Astrocyte (in vitro differentiated cells and primary cell): ENCODE data around the gene HERC2. TPM values are rescaled to one million over a fixed set of nuclear protein-coding genes. Genes with fewer than 3 reads are reported as not detected.

Experiments
- DNase-seq: peaks from one replicate; pipeline ENCODE4 v3.0.0-alpha.2; 2010; ENCODE audit warnings: low read depth
- FAIRE-seq: peaks from 2 replicates; lab custom pipeline; 2011; peaks lifted over from hg19 to GRCh38; lab: Jason Lieb, UNC
- H2AFZ ChIP-seq: 2 replicates; pipeline ENCODE4 v1.6.0; 2012; ENCODE audit warnings: low read depth, low read length, inconsistent platforms
- H3K27ac ChIP-seq: 2 replicates; pipeline ENCODE4 v1.5.1; 2011; ENCODE audit warnings: low read depth, low read length, inconsistent platforms
- H3K27me3 ChIP-seq: 2 replicates; pipeline ENCODE4 v1.6.0; 2011; ENCODE audit warnings: low read length, inconsistent platforms; ENCODE audit not compliant: insufficient read depth
- H3K36me3 ChIP-seq: 2 replicates; pipeline ENCODE4 v1.5.1; 2011; ENCODE audit warnings: low read length, inconsistent platforms; ENCODE audit not compliant: insufficient read depth
- H3K4me1 ChIP-seq: 2 replicates; pipeline ENCODE4 v1.5.1; 2011; ENCODE audit warnings: low read length, inconsistent platforms; ENCODE audit not compliant: insufficient read depth
- H3K4me2 ChIP-seq: 2 replicates; pipeline ENCODE4 v1.6.0; 2012; ENCODE audit warnings: low read length, inconsistent platforms
- H3K4me3 ChIP-seq: 2 replicates; pipeline ENCODE4 v1.5.1; 2011; ENCODE audit warnings: low read depth, mild to moderate bottlenecking, low read length, inconsistent platforms; ENCODE audit not compliant: insufficient read depth
- H3K79me2 ChIP-seq: 2 replicates; pipeline ENCODE4 v1.6.0; 2012; ENCODE audit warnings: mild to moderate bottlenecking, low read length, inconsistent platforms; ENCODE audit not compliant: insufficient read depth
- H3K9ac ChIP-seq: 2 replicates; pipeline ENCODE4 v1.6.0; 2012; ENCODE audit warnings: mild to moderate bottlenecking, low read length, inconsistent platforms
- H3K9me3 ChIP-seq: 2 replicates; pipeline ENCODE4 v1.5.1; 2012; ENCODE audit warnings: low read depth, mild to moderate bottlenecking, low read length, inconsistent platforms; ENCODE audit not compliant: insufficient read depth
- H4K20me1 ChIP-seq: 2 replicates; pipeline ENCODE4 v1.6.0; 2012; ENCODE audit warnings: low read length, inconsistent platforms; ENCODE audit not compliant: insufficient read depth
- H3K27ac Mint-ChIP-seq: one replicate; pipeline ENCODE4 v1.8.0; 2021; ENCODE audit warnings: mild to moderate bottlenecking, mixed read lengths; ENCODE audit not compliant: unreplicated experiment
- H3K27me3 Mint-ChIP-seq: one replicate; pipeline ENCODE4 v1.8.0; 2021; ENCODE audit warnings: low read depth, mixed read lengths; ENCODE audit not compliant: unreplicated experiment
- H3K36me3 Mint-ChIP-seq: one replicate; pipeline ENCODE4 v1.8.0; 2021; ENCODE audit warnings: low read depth, mixed read lengths; ENCODE audit not compliant: unreplicated experiment
- H3K4me1 Mint-ChIP-seq: one replicate; pipeline ENCODE4 v1.8.0; 2021; ENCODE audit warnings: low read depth, mixed read lengths; ENCODE audit not compliant: unreplicated experiment
- H3K4me3 Mint-ChIP-seq: one replicate; pipeline ENCODE4 v1.8.0; 2021; ENCODE audit warnings: mild to moderate bottlenecking, moderate library complexity, mixed read lengths; ENCODE audit not compliant: unreplicated experiment
- H3K9me3 Mint-ChIP-seq: one replicate; pipeline ENCODE4 v1.8.0; 2021; ENCODE audit warnings: mild to moderate bottlenecking, mixed read lengths; ENCODE audit not compliant: unreplicated experiment
- CTCF ChIP-seq: IDR thresholded peaks from 2 replicates; pipeline ENCODE4 v1.5.1; 2011; ENCODE audit warnings: low read depth, mild to moderate bottlenecking, inconsistent platforms, low read length, moderate library complexity; ENCODE audit not compliant: insufficient read depth
- EZH2 ChIP-seq: IDR thresholded peaks from 2 replicates; pipeline ENCODE4 v1.6.1; 2012; ENCODE audit warnings: mild to moderate bottlenecking, low read length, inconsistent platforms; ENCODE audit not compliant: insufficient read depth
- total RNA-seq: library from RNA; stranded (reverse); gene quantifications from 2 replicates; pipeline ENCODE4 v1.2.1, GENCODE V29; 2021

Gene HERC2
- total RNA-seq, 1 donor from 2014 or later, result 61.5 TPM

- H3K36me3 ChIP-seq, result peaks cover 18% of the 10 kb centered on the region
- no peaks in the 10 kb centered on the region for H3K79me2 ChIP-seq
- FAIRE-seq (no peak), DNase-seq (no peak)
- Mint-ChIP-seq H3K4me1 (peaks cover 11% of the 10 kb centered on the region), H3K27ac (no peak overlapping the region), H3K4me3 (no peak overlapping the region), H3K36me3 (peaks cover 31% of the 10 kb centered on the region), H3K27me3 (no peaks in the 10 kb centered on the region), H3K9me3 (no peaks in the 10 kb centered on the region)
- peaks cover 25% of the 10 kb centered on the region for H4K20me1 ChIP-seq
- no peak overlapping the region for H3K27ac ChIP-seq
- no peak overlapping the region for H2AFZ ChIP-seq
- no peaks in the 10 kb centered on the region for H3K27me3 ChIP-seq
- H3K9me3 ChIP-seq, result no peaks in the 10 kb centered on the region
- H3K4me3 ChIP-seq, result no peak overlapping the region
- no peak overlapping the region for H3K4me2 ChIP-seq
- no peak for TF ChIP-seq CTCF
- TF ChIP-seq EZH2, result no peak
- no peak overlapping the region for H3K9ac ChIP-seq
- H3K4me1 ChIP-seq, result peaks cover 7% of the 10 kb centered on the region
Observed at GRCh38 chr15:28117432-28117990, 204.5 kb downstream of the HERC2 start.

GRCh38 chr15:28116521-28117431 is 205.2 kb downstream of the HERC2 start:
- TF ChIP-seq EZH2, result no peak
- TF ChIP-seq CTCF, result no peak
- H4K20me1 ChIP-seq, result peaks cover 27% of the 10 kb centered on the region
- DNase-seq (no peak), FAIRE-seq (no peak)
- H3K4me2 ChIP-seq, result no peak overlapping the region
- H3K9me3 ChIP-seq, result no peaks in the 10 kb centered on the region
- H3K4me3 ChIP-seq, result no peak overlapping the region
- Mint-ChIP-seq H3K4me3 (no peak overlapping the region), H3K27me3 (no peaks in the 10 kb centered on the region), H3K9me3 (no peaks in the 10 kb centered on the region), H3K36me3 (peaks cover 37% of the 10 kb centered on the region), H3K4me1 (peaks cover 11% of the 10 kb centered on the region), H3K27ac (no peak overlapping the region)
- peaks cover 25% of the 10 kb centered on the region for H3K36me3 ChIP-seq
- no peak overlapping the region for H2AFZ ChIP-seq
- H3K27me3 ChIP-seq, result no peaks in the 10 kb centered on the region
- no peaks in the 10 kb centered on the region for H3K79me2 ChIP-seq
- H3K27ac ChIP-seq, result no peak overlapping the region
- peaks cover 7% of the 10 kb centered on the region for H3K4me1 ChIP-seq
- H3K9ac ChIP-seq, result no peak overlapping the region
